ENCODE measurements around the gene STAG1. TPM values are rescaled to one million over a fixed set of nuclear protein-coding genes. Genes with fewer than 3 reads are reported as not detected.

Gene STAG1
- total RNA-seq, 2 donors from 2014 or later = 26.2 to 28.3 TPM

DNA sequence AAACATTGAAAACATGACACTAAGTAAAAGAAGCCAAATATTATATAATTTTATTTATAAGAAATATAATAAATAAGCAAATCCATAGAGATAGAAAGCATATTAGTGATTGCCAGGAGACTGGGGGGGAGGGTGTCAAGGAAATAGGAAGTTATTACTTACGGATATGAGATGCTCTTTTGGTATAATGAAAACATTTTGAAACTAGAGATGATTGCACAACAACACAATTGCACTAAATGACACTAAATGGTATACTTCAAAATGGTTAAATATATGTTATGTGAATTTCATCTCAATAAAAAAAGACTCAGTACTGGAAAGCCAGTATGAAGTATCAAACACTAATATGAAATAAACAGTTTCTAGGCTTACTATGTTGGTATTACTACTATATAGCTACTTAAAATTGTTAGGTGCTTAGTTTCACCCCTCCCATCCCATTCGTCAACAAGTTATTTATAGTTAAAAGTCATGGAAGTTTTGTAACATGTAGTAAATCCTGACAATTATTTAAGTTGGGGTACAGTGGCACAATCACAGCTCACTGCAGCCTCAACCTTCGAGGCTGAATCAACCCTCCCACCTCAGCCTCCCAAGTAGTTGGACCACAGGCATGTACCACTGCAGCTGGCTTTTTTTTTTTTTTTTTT, 43.7 kb downstream of the STAG1 start:
- intact Hi-C loops (cut with DNase I) = no loop called here
- TF ChIP-seq POLR2A (IDR thresholded peaks at IDR 0.05) = no peak
- TF ChIP-seq, protein P1, sequence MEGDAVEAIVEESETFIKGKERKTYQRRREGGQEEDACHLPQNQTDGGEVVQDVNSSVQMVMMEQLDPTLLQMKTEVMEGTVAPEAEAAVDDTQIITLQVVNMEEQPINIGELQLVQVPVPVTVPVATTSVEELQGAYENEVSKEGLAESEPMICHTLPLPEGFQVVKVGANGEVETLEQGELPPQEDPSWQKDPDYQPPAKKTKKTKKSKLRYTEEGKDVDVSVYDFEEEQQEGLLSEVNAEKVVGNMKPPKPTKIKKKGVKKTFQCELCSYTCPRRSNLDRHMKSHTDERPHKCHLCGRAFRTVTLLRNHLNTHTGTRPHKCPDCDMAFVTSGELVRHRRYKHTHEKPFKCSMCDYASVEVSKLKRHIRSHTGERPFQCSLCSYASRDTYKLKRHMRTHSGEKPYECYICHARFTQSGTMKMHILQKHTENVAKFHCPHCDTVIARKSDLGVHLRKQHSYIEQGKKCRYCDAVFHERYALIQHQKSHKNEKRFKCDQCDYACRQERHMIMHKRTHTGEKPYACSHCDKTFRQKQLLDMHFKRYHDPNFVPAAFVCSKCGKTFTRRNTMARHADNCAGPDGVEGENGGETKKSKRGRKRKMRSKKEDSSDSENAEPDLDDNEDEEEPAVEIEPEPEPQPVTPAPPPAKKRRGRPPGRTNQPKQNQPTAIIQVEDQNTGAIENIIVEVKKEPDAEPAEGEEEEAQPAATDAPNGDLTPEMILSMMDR (IDR thresholded peaks at IDR 0.05) = no peak
- H3K36me3 ChIP-seq (replicated peaks in 1 of 2; ENCODE audit: insufficient read depth in 1 of 2, low read depth in 2 of 2) = no peaks in the 10 kb centered on the region
- ATAC-seq = no peak
- no peak overlapping the region for H3K4me3 ChIP-seq
- 71 to 89% methylated on average over 3 of the region's 3 CpGs for WGBS, 2 donors
- H3K4me1 ChIP-seq = no peaks in the 10 kb centered on the region
- no peak overlapping the region for H3K27ac ChIP-seq
- H3K27me3 ChIP-seq = no peaks in the 10 kb centered on the region
- no peak for DNase-seq
- no peaks in the 10 kb centered on the region for H3K9me3 ChIP-seq

DNA sequence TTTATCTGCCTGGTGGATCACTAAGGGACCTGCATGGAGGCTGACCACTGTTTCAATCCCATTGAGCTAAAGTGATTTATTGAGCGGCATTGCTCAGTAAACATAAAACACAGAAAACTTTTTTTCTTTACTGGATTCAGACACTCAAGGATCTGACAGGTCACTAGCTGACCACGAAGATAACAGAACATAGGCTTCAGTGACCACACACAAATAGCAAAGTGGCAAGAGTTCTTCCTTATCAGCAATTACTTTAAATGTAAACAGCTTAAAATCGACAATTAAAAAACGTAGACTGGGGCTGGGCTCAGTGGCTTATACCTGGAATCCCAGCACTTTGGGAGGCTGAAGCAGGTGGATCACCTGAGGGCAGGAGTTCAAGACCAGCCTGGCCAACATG, 48.7 kb downstream of the STAG1 start:
- no peak overlapping the region for H3K27ac ChIP-seq
- H3K36me3 ChIP-seq (replicated peaks in 1 of 2; ENCODE audit: insufficient read depth in 1 of 2, low read depth in 2 of 2) = no peaks in the 10 kb centered on the region
- 55 to 65% methylated on average over 4 of the region's 4 CpGs for WGBS, 2 donors
- intact Hi-C loops (cut with DNase I) = no loop called here
- ATAC-seq (no peak), DNase-seq (no peak)
- no peak for TF ChIP-seq POLR2A (IDR thresholded peaks at IDR 0.05)
- TF ChIP-seq, protein P1 (IDR thresholded peaks at IDR 0.05) = no peak
- H3K4me1 ChIP-seq = no peaks in the 10 kb centered on the region
- no peak overlapping the region for H3K4me3 ChIP-seq
- no peaks in the 10 kb centered on the region for H3K9me3 ChIP-seq
- no peaks in the 10 kb centered on the region for H3K27me3 ChIP-seq

DNA sequence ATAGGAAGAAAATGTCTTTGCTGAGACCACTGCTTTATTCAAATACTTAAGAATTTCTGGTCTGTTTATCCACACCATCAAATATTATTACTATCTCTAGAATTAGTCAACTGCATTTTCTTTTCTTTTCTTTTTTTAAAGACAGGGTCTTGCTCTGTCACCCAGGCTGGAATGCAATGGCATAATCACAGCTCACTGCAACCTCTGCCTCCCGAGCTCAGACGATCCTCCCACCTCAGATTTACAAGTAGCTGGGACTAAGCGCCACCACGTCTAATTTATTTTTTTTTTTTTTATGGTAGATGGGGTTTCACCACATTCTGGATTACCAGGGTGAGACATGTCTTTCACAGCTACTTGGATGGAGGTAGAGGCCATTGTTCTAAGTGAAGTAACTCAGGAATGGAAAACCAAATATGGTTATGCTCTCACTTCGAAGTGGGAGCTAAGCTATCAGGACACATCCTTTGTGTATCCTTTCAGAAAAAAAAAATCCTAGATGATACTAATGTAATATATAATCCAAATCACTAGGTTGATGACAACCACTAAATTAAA, 52.8 kb downstream of the STAG1 start:
- no peak for ATAC-seq
- no peak for TF ChIP-seq POLR2A (IDR thresholded peaks at IDR 0.05)
- TF ChIP-seq, protein P1 (IDR thresholded peaks at IDR 0.05) = no peak
- DNase-seq = no peak
- H3K36me3 ChIP-seq (replicated peaks in 1 of 2; ENCODE audit: insufficient read depth in 1 of 2, low read depth in 2 of 2) = no peaks in the 10 kb centered on the region
- no peak overlapping the region for H3K27ac ChIP-seq
- H3K9me3 ChIP-seq = no peaks in the 10 kb centered on the region
- H3K4me1 ChIP-seq = no peaks in the 10 kb centered on the region
- no peak overlapping the region for H3K4me3 ChIP-seq
- no peaks in the 10 kb centered on the region for H3K27me3 ChIP-seq
- WGBS, 2 donors = 86 to 88% methylated on average over 5 of the region's 5 CpGs
- intact Hi-C loops (cut with DNase I) = no loop called here

DNA sequence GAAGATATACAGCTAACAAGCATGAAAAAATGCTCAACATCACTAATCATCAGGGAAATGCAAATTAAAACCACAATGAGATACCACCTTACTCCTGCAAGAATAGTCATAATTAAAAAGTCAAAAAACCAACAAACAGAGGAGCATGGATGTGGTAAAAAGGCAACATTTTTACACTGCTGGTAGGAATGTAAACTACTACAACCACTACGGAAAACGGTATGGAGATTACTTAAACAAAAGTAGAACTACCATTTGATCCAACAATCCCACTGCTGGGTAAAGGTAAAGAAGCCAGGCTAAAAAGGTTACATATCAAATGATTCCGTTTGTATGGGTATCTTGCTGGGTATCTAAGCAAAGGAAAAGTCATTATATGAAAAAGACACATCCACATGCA, 53.8 kb downstream of the STAG1 start:
- ATAC-seq (no peak), DNase-seq (no peak)
- no peak for TF ChIP-seq POLR2A (IDR thresholded peaks at IDR 0.05)
- TF ChIP-seq, protein P1 (IDR thresholded peaks at IDR 0.05) = no peak
- Histone ChIP-seq H3K9me3 (no peaks in the 10 kb centered on the region), H3K27me3 (no peaks in the 10 kb centered on the region), H3K4me1 (no peaks in the 10 kb centered on the region), H3K27ac (no peak overlapping the region), H3K4me3 (no peak overlapping the region), H3K36me3 (replicated peaks in 1 of 2; ENCODE audit: insufficient read depth in 1 of 2, low read depth in 2 of 2) (no peaks in the 10 kb centered on the region)
- 71 to 82% methylated on average over 3 of the region's 3 CpGs for WGBS, 2 donors
- intact Hi-C loops (cut with DNase I) = no loop called here

DNA sequence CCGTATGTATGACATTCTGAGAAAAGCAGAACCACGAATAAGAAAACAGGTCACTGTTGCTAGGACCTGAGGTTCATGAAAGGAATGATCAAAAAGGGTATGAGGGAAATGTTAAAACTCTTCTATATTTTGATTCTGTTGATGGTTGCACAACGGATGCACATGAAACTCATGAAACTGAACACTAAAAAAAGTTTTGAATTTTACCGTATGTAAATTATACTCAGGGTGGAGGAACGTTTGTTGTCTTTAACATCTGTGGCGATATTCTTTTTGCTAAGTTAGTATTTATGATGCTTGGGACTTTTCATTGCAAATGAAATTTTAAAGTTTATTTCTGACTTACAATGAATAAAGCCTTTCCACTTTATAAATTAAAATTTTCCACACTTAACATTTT, 55.4 kb downstream of the STAG1 start:
- ATAC-seq = no peak
- WGBS, 2 donors = 92 to 95% methylated on average over 6 of the region's 6 CpGs

More for the DNA sequence above, 55.4 kb downstream of the STAG1 start:
- intact Hi-C loops (cut with DNase I) = no loop called here
- Histone ChIP-seq H3K4me3 (no peak overlapping the region), H3K4me1 (no peaks in the 10 kb centered on the region), H3K9me3 (no peaks in the 10 kb centered on the region), H3K36me3 (replicated peaks in 1 of 2; ENCODE audit: insufficient read depth in 1 of 2, low read depth in 2 of 2) (no peaks in the 10 kb centered on the region), H3K27ac (no peak overlapping the region), H3K27me3 (no peaks in the 10 kb centered on the region)
- TF ChIP-seq, protein P1 (IDR thresholded peaks at IDR 0.05) = no peak
- no peak for TF ChIP-seq POLR2A (IDR thresholded peaks at IDR 0.05)
- DNase-seq = no peak

Data from body of pancreas (tissue), 4 donors.